GM21367 (cell line): Measurements from ENCODE around the gene RHOXF1.
"Not testable (repeated sequence)": the region's sequence is repeated elsewhere in the genome, so short reads cannot be mapped to it uniquely, and the experiment has no call there.

Source experiments
- ATAC-seq: cut with Tn5 transposase; IDR thresholded peaks from one replicate; pipeline ENCODE4 v1.9.1; 2021; ENCODE audit not compliant: unreplicated experiment

The RHOXF1 gene

DNA sequence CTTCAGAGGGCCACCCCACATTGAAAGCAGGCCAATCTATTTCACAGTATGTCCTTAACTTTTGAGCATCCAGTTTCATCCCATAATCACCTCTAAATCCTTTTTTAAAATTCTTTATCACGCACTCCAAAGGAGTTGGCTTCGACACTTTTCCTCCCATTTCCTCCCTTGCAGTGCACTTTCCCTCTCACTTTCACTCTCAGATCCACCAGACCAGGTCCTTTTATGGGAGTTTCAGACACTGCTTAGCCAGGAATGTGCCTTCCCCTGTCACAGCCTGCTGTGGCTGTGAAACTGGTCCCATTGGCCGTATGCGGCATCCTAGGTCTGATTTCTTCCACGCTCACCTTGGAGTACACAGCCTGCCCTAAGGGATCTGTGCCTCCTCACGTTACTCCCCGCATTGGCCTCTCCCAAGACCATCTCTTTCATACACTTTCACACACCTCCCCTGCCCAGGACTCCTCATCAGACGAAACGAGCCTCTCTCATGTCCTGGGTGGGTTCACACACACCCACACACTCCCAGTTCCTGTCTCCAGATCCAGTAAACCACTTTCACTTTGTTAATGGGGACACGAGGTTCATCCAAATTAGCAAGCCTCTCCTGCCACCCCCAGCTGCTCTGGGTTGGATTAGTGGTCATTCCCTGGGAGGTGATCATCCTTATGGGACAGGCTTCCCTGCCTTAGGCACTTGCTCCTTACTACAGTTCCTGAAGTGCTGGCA lies 28.3 kb downstream of the RHOXF1 start:
- ATAC-seq, result no peak

- ATAC-seq, result not testable (repeated sequence)
Measured at GRCh38 chrX:120085553-120086185, 30.0 kb downstream of the RHOXF1 start.

DNA sequence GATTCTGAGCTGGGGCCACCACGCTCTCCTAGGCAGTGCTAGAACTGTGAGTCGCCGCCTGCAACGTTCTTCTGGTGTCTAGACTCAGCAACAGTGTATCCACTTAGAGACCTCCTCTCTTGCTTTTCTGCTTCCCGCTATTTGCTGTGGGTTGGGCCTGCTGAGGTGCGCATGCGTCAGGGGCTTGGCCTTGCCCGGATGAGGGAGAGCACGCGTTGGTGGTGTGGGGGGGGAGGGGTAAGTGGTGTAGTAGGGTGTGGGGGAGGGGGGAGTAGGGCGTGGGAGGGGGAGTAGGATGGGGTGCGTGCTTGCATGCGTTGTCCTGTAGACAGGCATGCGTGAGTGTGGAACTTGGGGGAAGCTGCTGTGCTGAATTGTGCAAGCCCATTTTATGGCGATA lies 38.1 kb downstream of the RHOXF1 start, which contains the start of gene RHOXF2B:
TSS of gene RHOXF2B (minus strand) at position 101 of the 400 bp plus-strand sequence. CDS start 138 bp downstream, outside the sequence.
- ATAC-seq, result not testable (repeated sequence)

- not testable (repeated sequence) for ATAC-seq
Measured at GRCh38 chrX:120066169-120066568, 49.5 kb downstream of the RHOXF1 start.
